ENCODE data around the gene DENND1C.

Gene DENND1C

DNA sequence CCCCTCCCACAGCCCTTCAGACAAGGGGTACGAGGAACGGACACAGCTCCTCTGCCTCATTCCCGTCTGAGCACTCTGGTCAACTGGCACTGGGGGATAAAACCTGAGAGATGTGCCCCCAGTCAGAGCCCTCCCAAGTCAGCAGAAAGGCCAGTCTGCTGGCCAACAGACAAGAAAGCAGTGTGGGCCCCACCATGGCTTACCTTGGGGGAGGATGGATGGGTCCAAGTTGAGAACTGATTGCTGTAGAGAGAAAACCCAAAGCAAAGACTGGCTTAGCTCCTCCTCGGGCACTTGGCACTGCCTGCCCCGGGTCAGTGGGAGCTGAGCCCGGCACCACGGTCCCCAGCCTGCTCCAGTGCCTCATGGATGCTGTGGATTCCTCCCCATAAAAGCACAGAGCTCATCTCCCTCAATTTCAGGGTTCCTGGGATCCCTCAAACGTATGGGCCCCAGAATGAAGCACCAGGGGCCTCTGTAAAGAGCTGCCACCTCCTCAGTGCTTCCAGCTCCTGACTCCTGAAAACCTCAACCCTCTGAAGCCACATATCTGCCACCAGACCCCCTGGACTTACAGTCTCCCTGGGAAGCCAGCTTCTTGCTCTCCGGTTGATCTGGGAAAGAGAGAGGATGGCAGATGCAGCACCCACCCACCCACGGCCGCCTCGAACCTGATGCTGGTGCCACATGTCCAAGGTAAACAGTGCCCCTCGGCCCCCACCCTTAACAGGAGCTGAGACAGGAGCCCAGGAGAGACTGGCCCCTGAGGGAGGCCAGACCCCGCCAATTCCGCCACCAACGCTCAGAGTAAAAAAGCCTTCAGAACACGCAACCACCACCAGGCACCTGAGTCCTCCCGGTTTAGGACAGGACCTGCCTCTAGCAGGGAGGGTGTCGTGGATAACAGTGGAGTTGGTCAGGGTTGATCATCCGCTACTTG is 60.2 kb downstream of the DENND1C start:
- DNase-seq = no peak

DNA sequence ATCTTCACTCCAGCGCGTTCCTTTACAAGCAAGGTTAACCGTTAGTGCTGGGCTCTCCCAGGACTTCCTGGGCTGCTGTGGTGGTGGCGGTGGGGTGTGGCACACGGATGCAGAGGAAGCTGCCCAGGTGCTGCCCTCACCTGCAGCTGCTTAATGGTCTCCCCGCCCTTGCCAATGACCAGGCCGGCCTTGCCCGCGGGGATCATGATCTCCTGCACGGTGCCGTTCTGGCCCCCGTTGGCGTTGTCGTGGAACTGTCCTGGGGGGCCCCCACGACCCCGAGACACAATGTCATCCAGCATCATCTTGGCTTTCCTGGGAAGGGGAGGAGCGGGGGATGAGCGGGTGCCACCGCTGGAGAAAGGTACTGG is 63.0 kb downstream of the DENND1C start:
- no peak for DNase-seq

DNA sequence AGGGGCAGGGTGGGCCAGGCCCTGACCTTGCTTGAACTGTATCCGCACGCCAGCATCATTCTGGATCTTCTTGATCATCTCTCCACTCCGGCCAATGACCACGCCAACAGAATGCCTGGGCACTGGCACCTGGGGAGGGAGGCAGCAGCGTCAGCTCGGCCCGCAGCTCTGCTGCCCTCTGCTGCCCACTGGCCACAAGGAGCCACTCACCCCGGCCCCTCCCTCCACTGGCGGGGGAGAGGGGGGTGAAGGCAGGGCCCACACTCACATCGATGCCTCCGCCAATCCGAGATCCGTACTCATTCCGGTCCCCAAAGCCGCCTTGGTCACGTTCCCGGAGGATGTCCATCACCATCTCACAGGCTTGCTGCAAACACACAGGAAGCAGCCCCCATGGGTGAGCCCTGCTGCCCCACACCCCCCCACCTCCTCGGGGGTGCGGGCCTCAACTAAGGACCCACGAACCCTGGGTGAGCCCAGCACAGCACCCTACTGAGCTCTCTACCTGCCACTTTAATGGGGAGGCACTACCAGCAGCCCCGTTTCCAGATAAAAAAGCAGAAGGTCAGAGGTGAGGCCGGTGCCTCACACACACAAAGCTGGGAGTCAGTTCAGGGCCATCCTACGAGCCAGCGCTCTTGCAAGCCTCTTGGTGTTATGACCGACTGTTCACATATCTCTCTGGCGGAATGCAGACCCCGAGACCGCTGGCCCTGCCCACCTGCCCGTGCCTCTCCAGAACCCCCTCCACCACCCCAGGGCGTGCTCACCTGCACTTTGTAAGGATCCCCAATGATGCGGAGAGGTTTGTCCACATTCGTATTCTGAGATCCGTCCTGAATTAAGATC is 63.6 kb downstream of the DENND1C start:
- no peak for DNase-seq

Data from NCI-H187 treated with DMSO at 0.1 percent for 48 hours (cell line).